ENCODE measurements around the gene STYXL2.

Gene STYXL2

DNA sequence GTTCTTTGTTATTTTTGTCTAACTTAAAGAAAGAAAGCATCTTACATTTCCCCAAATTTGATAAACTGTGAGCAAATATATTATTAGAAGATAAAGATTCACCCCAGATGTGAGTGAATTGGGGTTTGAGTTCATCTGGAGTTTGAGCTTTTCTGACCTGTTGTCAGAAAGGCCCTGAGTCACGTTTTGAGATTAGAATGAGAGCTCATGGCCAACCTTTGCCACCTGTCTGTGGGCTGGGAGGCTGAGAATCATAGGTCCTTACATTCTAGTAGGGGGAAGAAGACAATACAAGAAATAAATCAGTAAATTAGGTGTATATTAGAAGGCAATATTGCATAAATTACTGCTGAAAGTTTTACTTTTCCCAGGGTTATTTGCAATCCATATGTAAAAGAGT, 22.3 kb downstream of the STYXL2 start:
- Histone ChIP-seq H3K9me3 (ENCODE audit: control insufficient read depth, low read length) (no peaks in the 10 kb centered on the region), H3K9ac (ENCODE audit: low read length) (no peak overlapping the region), H3K36me3 (ENCODE audit: control insufficient read depth, insufficient read depth, low read length) (no peaks in the 10 kb centered on the region), H3K27me3 (ENCODE audit: control insufficient read depth, insufficient read depth, low read length) (no peaks in the 10 kb centered on the region), H3K4me1 (ENCODE audit: control insufficient read depth, insufficient read depth, low read length) (no peaks in the 10 kb centered on the region), H3K4me3 (ENCODE audit: low read length) (no peak overlapping the region)

DNA sequence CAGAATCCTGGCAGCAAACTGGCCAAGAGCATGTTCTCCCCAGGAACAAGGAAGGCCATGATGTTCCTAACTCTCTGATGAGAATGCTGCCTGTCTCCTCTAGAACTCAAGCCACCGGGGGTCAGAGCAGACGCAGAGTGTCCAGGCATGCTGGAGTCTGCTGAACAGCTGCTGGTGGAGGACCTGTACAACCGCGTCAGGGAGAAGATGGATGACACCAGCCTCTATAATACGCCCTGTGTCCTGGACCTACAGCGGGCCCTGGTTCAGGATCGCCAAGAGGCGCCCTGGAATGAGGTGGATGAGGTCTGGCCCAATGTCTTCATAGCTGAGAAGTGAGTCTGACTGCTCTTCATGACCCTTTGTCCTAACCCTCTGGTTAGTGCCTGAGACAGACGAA, 23.4 kb downstream of the STYXL2 start:
- Histone ChIP-seq H3K9ac (ENCODE audit: low read length) (no peak overlapping the region), H3K36me3 (ENCODE audit: control insufficient read depth, insufficient read depth, low read length) (no peaks in the 10 kb centered on the region), H3K4me3 (ENCODE audit: low read length) (no peak overlapping the region), H3K4me1 (ENCODE audit: control insufficient read depth, insufficient read depth, low read length) (peaks cover 7% of the 10 kb centered on the region), H3K27me3 (ENCODE audit: control insufficient read depth, insufficient read depth, low read length) (no peaks in the 10 kb centered on the region), H3K9me3 (ENCODE audit: control insufficient read depth, low read length) (no peaks in the 10 kb centered on the region)

- Histone ChIP-seq H3K4me1 (ENCODE audit: control insufficient read depth, insufficient read depth, low read length) (peaks cover 12% of the 10 kb centered on the region), H3K9ac (ENCODE audit: low read length) (no peak overlapping the region), H3K27me3 (ENCODE audit: control insufficient read depth, insufficient read depth, low read length) (no peaks in the 10 kb centered on the region), H3K4me3 (ENCODE audit: low read length) (no peak overlapping the region), H3K36me3 (ENCODE audit: control insufficient read depth, insufficient read depth, low read length) (no peaks in the 10 kb centered on the region), H3K9me3 (ENCODE audit: control insufficient read depth, low read length) (no peaks in the 10 kb centered on the region)
These were observed 24.3 kb downstream of the STYXL2 start for GRCh38 chr1:167118188-167118587.

- H3K36me3 ChIP-seq (ENCODE audit: control insufficient read depth, insufficient read depth, low read length), result no peaks in the 10 kb centered on the region
- H3K4me3 ChIP-seq (ENCODE audit: low read length), result no peak overlapping the region
- no peaks in the 10 kb centered on the region for H3K9me3 ChIP-seq (ENCODE audit: control insufficient read depth, low read length)
- H3K27me3 ChIP-seq (ENCODE audit: control insufficient read depth, insufficient read depth, low read length), result no peaks in the 10 kb centered on the region
- peaks cover 12% of the 10 kb centered on the region for H3K4me1 ChIP-seq (ENCODE audit: control insufficient read depth, insufficient read depth, low read length)
- no peak overlapping the region for H3K9ac ChIP-seq (ENCODE audit: low read length)
These were observed 25.8 kb downstream of the STYXL2 start for GRCh38 chr1:167119696-167120095.

DNA sequence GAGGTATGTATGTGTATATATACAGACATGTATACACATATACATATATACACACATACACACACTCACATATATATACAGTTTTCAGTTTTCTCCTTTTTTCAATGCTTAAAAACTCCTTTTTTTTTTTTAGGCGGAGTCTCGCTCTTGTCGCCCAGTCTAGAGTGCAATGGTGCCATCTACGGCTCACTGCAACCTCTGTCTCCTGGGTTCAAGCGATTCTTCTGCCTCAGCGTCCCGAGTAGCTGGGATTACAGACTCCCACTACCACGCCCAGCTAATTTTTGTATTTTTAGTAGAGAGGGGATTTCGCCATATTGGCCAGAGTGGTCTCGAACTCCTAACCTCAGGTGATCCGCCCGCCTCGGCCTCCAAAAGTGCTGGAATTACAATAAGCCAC, 27.0 kb downstream of the STYXL2 start:
- no peaks in the 10 kb centered on the region for H3K36me3 ChIP-seq (ENCODE audit: control insufficient read depth, insufficient read depth, low read length)
- no peaks in the 10 kb centered on the region for H3K27me3 ChIP-seq (ENCODE audit: control insufficient read depth, insufficient read depth, low read length)
- peak overlapping the region; percentile 76 for H3K4me3 ChIP-seq (ENCODE audit: low read length)
- peaks cover 12% of the 10 kb centered on the region for H3K4me1 ChIP-seq (ENCODE audit: control insufficient read depth, insufficient read depth, low read length)
- peak overlapping the region; percentile 74 for H3K9ac ChIP-seq (ENCODE audit: low read length)
- no peaks in the 10 kb centered on the region for H3K9me3 ChIP-seq (ENCODE audit: control insufficient read depth, low read length)

GRCh38 chr1:167121375-167122120, 27.7 kb downstream of the STYXL2 start:
- Histone ChIP-seq H3K27me3 (ENCODE audit: control insufficient read depth, insufficient read depth, low read length) (no peaks in the 10 kb centered on the region), H3K9ac (ENCODE audit: low read length) (peak overlapping the region; percentile 74), H3K4me3 (ENCODE audit: low read length) (peak overlapping the region; percentile 76), H3K9me3 (ENCODE audit: control insufficient read depth, low read length) (no peaks in the 10 kb centered on the region), H3K36me3 (ENCODE audit: control insufficient read depth, insufficient read depth, low read length) (no peaks in the 10 kb centered on the region), H3K4me1 (ENCODE audit: control insufficient read depth, insufficient read depth, low read length) (peaks cover 12% of the 10 kb centered on the region)

DNA sequence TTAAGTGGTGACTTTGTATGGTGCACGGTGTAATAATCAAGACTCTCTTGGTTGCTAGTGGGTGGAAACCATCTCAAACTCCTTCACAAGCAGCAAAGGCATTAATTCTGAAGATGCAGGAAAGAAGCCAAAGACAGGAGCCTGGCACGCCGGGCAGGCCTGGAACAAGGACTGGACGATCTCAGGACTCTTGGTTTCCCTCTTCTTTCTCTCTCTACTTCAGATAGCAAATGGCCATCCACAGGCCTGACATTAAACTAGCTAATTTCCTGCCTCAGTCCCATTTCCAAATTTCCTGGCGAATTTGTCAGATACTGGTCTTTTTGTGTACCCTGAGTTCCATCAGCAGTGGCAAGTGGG, 28.2 kb downstream of the STYXL2 start:
- H3K4me1 ChIP-seq (ENCODE audit: control insufficient read depth, insufficient read depth, low read length), result peaks cover 12% of the 10 kb centered on the region
- no peaks in the 10 kb centered on the region for H3K36me3 ChIP-seq (ENCODE audit: control insufficient read depth, insufficient read depth, low read length)
- peak overlapping the region; percentile 74 for H3K9ac ChIP-seq (ENCODE audit: low read length)
- no peak overlapping the region for H3K4me3 ChIP-seq (ENCODE audit: low read length)
- H3K27me3 ChIP-seq (ENCODE audit: control insufficient read depth, insufficient read depth, low read length), result no peaks in the 10 kb centered on the region
- H3K9me3 ChIP-seq (ENCODE audit: control insufficient read depth, low read length), result no peaks in the 10 kb centered on the region

DNA sequence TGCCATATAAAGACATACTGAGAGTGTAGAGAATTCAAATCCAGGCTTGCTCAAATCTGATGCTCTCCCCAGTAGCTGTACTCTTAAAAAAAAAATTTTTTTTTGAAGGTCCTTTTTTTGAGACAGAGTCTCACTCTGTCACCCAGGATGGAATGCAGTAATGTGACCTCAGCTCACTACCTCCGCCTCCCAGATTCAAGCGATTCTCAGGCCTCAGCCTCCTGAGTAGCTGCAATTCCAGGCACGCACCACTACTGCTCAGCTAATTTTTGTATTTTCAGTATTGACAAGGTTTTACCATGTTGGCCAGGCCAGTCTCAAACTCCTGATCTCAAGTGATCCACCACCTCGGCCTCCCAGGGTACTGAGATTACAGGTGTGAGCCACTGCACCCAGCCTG, 28.7 kb downstream of the STYXL2 start:
- Histone ChIP-seq H3K9ac (ENCODE audit: low read length) (no peak overlapping the region), H3K36me3 (ENCODE audit: control insufficient read depth, insufficient read depth, low read length) (no peaks in the 10 kb centered on the region), H3K27me3 (ENCODE audit: control insufficient read depth, insufficient read depth, low read length) (no peaks in the 10 kb centered on the region), H3K9me3 (ENCODE audit: control insufficient read depth, low read length) (no peaks in the 10 kb centered on the region), H3K4me3 (ENCODE audit: low read length) (no peak overlapping the region), H3K4me1 (ENCODE audit: control insufficient read depth, insufficient read depth, low read length) (peaks cover 12% of the 10 kb centered on the region)

- Histone ChIP-seq H3K36me3 (ENCODE audit: control insufficient read depth, insufficient read depth, low read length) (no peaks in the 10 kb centered on the region), H3K4me3 (ENCODE audit: low read length) (no peak overlapping the region), H3K9ac (ENCODE audit: low read length) (no peak overlapping the region), H3K27me3 (ENCODE audit: control insufficient read depth, insufficient read depth, low read length) (no peaks in the 10 kb centered on the region), H3K9me3 (ENCODE audit: control insufficient read depth, low read length) (no peaks in the 10 kb centered on the region), H3K4me1 (ENCODE audit: control insufficient read depth, insufficient read depth, low read length) (peaks cover 12% of the 10 kb centered on the region)
These were observed 32.4 kb downstream of the STYXL2 start for GRCh38 chr1:167126317-167126716.

GRCh38 chr1:167126811-167127210, 32.9 kb downstream of the STYXL2 start:
- Histone ChIP-seq H3K27me3 (ENCODE audit: control insufficient read depth, insufficient read depth, low read length) (no peaks in the 10 kb centered on the region), H3K4me3 (ENCODE audit: low read length) (no peak overlapping the region), H3K9ac (ENCODE audit: low read length) (no peak overlapping the region), H3K4me1 (ENCODE audit: control insufficient read depth, insufficient read depth, low read length) (peaks cover 9% of the 10 kb centered on the region), H3K36me3 (ENCODE audit: control insufficient read depth, insufficient read depth, low read length) (no peaks in the 10 kb centered on the region), H3K9me3 (ENCODE audit: control insufficient read depth, low read length) (no peaks in the 10 kb centered on the region)

GRCh38 chr1:167127236-167127635, 33.4 kb downstream of the STYXL2 start:
- no peaks in the 10 kb centered on the region for H3K36me3 ChIP-seq (ENCODE audit: control insufficient read depth, insufficient read depth, low read length)
- peaks cover 5% of the 10 kb centered on the region for H3K4me1 ChIP-seq (ENCODE audit: control insufficient read depth, insufficient read depth, low read length)
- no peaks in the 10 kb centered on the region for H3K9me3 ChIP-seq (ENCODE audit: control insufficient read depth, low read length)
- H3K4me3 ChIP-seq (ENCODE audit: low read length), result no peak overlapping the region
- no peak overlapping the region for H3K9ac ChIP-seq (ENCODE audit: low read length)
- no peaks in the 10 kb centered on the region for H3K27me3 ChIP-seq (ENCODE audit: control insufficient read depth, insufficient read depth, low read length)

DNA sequence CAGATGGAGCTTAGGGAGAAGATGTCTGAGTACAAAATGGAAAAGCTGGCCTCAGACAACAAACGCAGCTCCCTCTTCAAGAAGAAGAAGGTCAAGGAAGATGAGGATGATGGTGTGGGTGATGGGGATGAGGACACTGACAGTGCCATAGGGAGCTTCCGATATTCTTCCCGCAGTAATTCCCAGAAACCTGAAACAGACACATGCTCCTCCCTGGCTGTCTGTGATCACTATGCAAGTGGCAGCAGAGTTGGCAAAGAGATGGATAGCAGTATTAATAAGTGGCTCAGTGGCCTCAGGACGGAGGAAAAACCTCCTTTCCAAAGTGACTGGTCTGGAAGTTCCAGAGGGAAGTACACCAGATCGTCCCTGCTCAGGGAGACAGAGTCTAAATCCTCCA, 33.8 kb downstream of the STYXL2 start:
- peaks cover under 1% of the 10 kb centered on the region for H3K4me1 ChIP-seq (ENCODE audit: control insufficient read depth, insufficient read depth, low read length)
- no peaks in the 10 kb centered on the region for H3K9me3 ChIP-seq (ENCODE audit: control insufficient read depth, low read length)
- no peak overlapping the region for H3K4me3 ChIP-seq (ENCODE audit: low read length)
- no peak overlapping the region for H3K9ac ChIP-seq (ENCODE audit: low read length)
- H3K36me3 ChIP-seq (ENCODE audit: control insufficient read depth, insufficient read depth, low read length), result no peaks in the 10 kb centered on the region
- H3K27me3 ChIP-seq (ENCODE audit: control insufficient read depth, insufficient read depth, low read length), result no peaks in the 10 kb centered on the region
